ELR (cell line): ENCODE measurements around the gene WDR18.

ENCODE experiments used
- DNase-seq: peaks from one replicate; pipeline ENCODE4 v3.0.0-alpha.2; 2015; ENCODE audit warnings: low read depth

The WDR18 gene

GRCh38 chr19:964761-965694, 19.1 kb upstream of the WDR18 start:
- peak; percentile 59 for DNase-seq

- no peak for DNase-seq
These were observed 17.6 kb upstream of the WDR18 start for GRCh38 chr19:966485-967088.

- peak; percentile 35 for DNase-seq
These were observed 13.4 kb upstream of the WDR18 start for GRCh38 chr19:970695-971094.

GRCh38 chr19:971795-972194, 12.3 kb upstream of the WDR18 start:
- no peak for DNase-seq

- DNase-seq: no peak
These were observed 11.9 kb upstream of the WDR18 start for GRCh38 chr19:972281-972680.

GRCh38 chr19:973726-974563, 10.2 kb upstream of the WDR18 start:
- no peak for DNase-seq

- no peak for DNase-seq
These were observed 9.4 kb upstream of the WDR18 start for GRCh38 chr19:974564-975257.

- no peak for DNase-seq
These were observed 7.7 kb upstream of the WDR18 start for GRCh38 chr19:976476-976875.

- no peak for DNase-seq
These were observed 7.1 kb upstream of the WDR18 start for GRCh38 chr19:977058-977464.

- no peak for DNase-seq
These were observed 4.8 kb upstream of the WDR18 start for GRCh38 chr19:979318-979741.

- no peak for DNase-seq
These were observed 3.8 kb upstream of the WDR18 start for GRCh38 chr19:980133-980998.

GRCh38 chr19:982567-983170, 1.5 kb upstream of the WDR18 start:
- DNase-seq: peak; percentile 67

GRCh38 chr19:986083-986482, 1.9 kb downstream of the WDR18 start:
- DNase-seq: no peak

- no peak for DNase-seq
These were observed 3.9 kb downstream of the WDR18 start for GRCh38 chr19:988081-988480.

GRCh38 chr19:988510-988909, 4.4 kb downstream of the WDR18 start:
- DNase-seq: no peak

GRCh38 chr19:989381-990081, 5.4 kb downstream of the WDR18 start:
- no peak for DNase-seq

- DNase-seq: no peak
These were observed 6.0 kb downstream of the WDR18 start for GRCh38 chr19:990119-990571.

GRCh38 chr19:990746-991145, 6.6 kb downstream of the WDR18 start:
- DNase-seq: no peak

- peak; percentile 61 for DNase-seq
These were observed 7.2 kb downstream of the WDR18 start for GRCh38 chr19:991174-991931.
